GM19324 (cell line): ENCODE measurements around the gene TAF5.
A peak's percentile ranks its signal among the peaks of the same experiment; 100 is the strongest.
"Not testable (repeated sequence)": the region's sequence is repeated elsewhere in the genome, so short reads cannot be mapped to it uniquely, and the experiment has no call there.

Source experiments
- ATAC-seq: cut with Tn5 transposase; IDR thresholded peaks from one replicate; pipeline ENCODE4 v1.9.1; 2021; ENCODE audit warnings: mild to moderate bottlenecking, moderate library complexity; ENCODE audit not compliant: unreplicated experiment, low FRiP score

The TAF5 gene

DNA sequence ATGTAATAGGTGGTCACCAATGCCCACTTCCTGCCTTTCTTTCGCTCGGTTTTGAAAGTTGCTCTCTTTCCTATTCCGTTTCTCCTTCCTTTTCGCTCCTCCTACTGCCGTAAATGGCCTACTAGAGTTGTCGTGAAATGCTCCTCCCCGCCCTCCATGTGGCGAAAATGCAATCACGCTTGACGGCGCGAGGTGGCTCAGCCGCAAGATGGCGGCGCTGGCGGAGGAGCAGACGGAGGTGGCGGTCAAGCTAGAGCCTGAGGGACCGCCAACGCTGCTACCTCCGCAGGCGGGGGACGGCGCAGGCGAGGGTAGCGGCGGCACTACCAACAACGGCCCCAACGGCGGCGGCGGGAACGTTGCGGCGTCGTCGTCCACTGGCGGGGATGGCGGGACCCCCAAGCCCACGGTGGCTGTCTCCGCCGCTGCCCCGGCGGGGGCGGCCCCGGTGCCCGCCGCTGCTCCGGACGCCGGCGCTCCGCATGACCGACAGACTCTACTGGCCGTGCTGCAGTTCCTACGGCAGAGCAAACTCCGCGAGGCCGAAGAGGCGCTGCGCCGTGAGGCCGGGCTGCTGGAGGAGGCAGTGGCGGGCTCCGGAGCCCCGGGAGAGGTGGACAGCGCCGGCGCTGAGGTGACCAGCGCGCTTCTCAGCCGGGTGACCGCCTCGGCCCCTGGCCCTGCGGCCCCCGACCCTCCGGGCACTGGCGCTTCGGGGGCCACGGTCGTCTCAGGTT, at the start of gene TAF5:
Gene TAF5 (plus strand): TSS at position 195 of the 737 bp plus-strand sequence. CDS start 14 bp downstream, at position 209.
- ATAC-seq: peak; percentile 76

- ATAC-seq: no peak
These were observed 39.9 kb upstream of the TAF5 start for GRCh38 chr10:103327906-103328305.

GRCh38 chr10:103333934-103334520, 33.7 kb upstream of the TAF5 start:
- no peak for ATAC-seq

DNA sequence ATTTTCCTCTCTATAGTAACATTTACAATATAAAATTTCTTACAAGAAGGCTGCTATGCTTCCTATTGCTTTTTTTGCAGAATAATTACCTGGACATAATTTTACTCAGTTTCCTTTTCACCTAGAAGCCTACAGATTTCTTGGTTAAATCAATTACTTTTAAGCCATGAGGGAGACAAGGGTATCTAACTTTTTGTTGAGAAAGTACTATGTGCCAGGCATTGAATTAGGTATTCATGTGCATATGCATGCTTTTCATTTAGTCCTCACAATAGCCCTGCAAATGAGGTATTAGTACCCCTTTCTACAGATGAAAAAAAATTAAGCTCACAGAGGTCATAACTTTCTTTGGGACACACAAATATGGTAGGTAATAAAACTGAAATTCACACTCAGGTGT, 33.2 kb upstream of the TAF5 start:
- ATAC-seq: no peak

DNA sequence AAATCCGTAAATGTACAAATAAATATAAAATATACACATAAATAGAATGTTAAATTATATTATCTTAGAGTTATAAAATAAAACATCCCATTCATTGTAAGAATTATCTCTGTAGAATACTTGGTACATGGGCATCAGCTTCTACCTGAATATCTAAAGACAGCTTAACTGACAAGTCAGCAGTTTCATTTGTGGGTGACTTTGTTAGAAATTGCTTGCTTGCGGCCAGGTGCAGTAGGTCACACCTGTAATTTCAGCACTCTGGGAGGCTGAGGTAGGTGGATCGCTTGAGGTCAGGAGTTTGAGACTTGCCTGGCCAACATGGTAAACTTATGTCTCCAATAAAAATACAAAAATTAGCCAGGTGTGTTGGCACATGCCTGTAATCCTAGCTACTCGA, 31.4 kb upstream of the TAF5 start:
- ATAC-seq: no peak

DNA sequence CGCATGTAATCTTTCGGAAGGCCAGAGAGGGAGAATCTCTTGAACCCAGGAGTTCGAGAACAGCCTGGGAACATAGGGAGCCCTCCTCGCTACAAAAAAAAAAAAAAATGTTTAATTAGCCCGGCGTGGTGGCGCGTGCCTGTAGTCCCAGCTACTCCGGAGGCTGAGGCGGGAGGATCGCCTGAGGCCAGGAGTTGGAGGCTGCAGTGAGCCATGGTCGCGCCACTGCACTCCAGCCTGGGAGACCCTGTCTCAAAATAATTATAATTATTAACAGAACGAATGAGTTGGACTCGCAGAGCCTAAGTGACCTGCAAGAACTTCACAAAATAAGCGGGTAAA, 17.6 kb upstream of the TAF5 start:
- no peak for ATAC-seq

- ATAC-seq: peak; percentile 86
These were observed 17.1 kb upstream of the TAF5 start, which contains the start of gene PCGF6 for GRCh38 chr10:103350517-103351260. PCGF6 (minus strand) TSS chr10:103351140; CDS start chr10:103351066, 74 bp downstream.

- ATAC-seq: no peak
These were observed 14.5 kb upstream of the TAF5 start for GRCh38 chr10:103353281-103353680.

- not testable (repeated sequence) for ATAC-seq
These were observed 13.2 kb upstream of the TAF5 start for GRCh38 chr10:103354567-103354966.

GRCh38 chr10:103355906-103356599, 11.7 kb upstream of the TAF5 start:
- ATAC-seq: no peak

DNA sequence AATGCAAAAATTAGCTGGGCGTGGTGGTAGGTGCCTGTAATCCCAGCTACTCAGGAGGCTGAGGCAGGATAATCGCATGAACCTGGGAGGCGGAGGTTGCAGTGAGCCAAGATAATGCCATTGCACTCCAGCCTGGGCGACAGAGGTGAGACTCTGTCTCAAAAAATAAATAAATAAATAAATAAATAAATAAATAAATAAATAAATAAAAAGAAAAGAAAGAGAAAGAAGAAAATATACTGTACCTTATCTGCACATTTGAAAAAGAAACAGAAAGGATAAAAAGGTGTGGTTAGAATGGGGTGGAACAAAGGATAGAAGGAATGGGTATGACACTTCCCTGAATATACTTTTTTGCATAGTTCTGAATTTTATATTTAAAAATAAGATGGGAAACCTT, 8.3 kb upstream of the TAF5 start:
- not testable (repeated sequence) for ATAC-seq

GRCh38 chr10:103360791-103361190, 7.0 kb upstream of the TAF5 start:
- not testable (repeated sequence) for ATAC-seq

DNA sequence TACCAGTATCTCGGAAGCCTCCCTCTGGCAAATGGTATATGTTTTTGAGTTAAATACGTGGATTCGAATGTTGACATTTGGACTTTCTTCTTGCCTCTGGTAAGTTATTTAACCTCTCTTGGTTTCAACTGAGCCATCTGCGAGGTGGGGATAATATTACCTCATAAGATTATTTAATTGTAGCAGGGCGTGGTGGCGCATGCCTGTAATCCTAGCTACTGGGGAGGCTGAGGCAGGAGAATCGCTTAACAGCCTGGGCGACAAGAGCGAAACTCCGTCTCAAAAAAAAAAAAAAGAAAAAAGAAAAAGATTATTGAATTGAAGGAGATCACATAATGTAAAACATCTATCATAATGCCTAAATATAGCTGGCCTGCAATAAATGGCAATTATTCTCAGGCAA, 396 bp upstream of the TAF5 start:
- ATAC-seq: no peak

DNA sequence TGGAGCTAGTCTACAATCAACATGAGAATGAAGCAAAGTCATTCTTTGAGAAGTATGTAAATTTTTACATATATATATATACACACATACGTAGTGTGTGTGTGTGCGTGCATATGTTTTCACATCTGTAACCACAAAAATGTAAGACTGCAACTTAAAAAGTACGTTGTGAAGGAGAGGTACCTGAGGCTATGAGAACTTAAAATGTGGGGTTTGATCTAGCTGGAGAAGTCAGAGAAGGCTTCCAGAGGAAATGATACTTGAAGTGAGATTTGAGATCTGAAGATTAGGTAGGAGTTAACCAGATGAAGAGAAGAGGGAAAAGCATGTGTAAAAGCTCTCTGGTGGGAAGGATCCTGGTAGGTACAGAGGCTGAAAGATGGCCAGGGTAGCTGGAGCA, 5.8 kb downstream of the TAF5 start:
- no peak for ATAC-seq

DNA sequence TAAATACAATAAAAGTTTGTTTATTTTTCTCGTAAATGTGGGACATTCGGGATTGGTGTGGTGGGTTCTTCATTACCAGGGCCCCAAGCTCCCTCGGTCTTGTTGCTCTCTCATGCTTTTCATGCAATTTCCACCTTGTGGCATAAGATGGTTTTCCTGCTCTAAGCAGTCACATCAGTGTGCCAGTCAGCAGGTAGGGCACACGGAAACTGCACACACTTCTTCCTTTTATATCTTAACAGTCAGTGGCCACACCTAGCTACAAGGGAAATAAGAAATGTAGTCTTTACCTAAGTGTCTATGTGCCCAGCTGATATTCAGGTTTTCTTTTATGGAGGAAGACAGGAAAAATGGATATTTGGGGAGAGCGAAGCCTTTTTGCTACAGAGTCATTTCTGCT, 6.5 kb downstream of the TAF5 start:
- ATAC-seq: no peak

GRCh38 chr10:103382769-103383168, 15.0 kb downstream of the TAF5 start:
- ATAC-seq: no peak

DNA sequence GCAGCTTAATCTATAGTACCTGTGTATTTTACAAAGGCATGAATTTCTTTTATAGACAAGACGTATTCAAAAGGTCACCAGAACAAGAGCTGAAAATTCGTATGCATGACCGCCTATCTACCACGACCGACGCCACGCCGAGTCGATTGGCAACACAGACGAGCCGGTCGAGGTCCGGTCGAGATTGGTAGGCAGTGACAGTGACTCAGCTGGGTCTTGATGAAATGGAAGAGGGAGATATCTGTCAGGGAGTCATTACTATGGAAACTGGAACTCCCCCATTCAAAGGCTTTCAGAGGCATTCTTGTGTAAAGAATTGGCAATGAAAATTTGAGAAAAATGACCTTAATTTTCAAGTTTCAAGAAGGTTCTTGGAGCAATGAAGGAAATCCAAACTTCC, 26.4 kb downstream of the TAF5 start:
- no peak for ATAC-seq

GRCh38 chr10:103395754-103396066, 27.9 kb downstream of the TAF5 start:
- ATAC-seq: no peak

- ATAC-seq: peak; percentile 98
These were observed 28.5 kb downstream of the TAF5 start, which contains the start of the genes ATP5MK and PDCD11 for GRCh38 chr10:103396067-103396788. ATP5MK (minus strand) TSS chr10:103396475; CDS start chr10:103392457, 4,018 bp downstream. PDCD11 (plus strand) TSS chr10:103396626; CDS start chr10:103398427, 1,801 bp downstream.

DNA sequence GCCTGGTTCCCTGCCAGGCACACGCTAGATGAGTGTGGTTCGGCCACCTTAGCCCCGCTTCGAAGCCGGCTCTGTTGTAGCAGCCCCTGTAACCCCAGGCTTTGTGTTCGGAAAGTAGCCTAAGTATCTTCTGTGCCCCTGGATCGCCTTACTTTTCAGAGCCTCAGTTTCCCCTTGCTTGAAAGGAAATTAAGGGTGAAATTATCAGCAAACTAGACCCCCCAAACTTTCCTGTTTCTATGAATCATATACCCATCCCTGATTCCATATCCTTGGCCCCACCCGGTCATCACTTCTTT, 29.0 kb downstream of the TAF5 start:
- no peak for ATAC-seq
